Activated CD4-positive, alpha-beta T cell treated with anti-CD3 and anti-CD28 coated beads, Interleukin-2, amount 50 U/mL, for 1 hour (primary cell): ENCODE results near the gene GRK6.

ENCODE experiments used
- DNase-seq: peaks from one replicate; pipeline ENCODE4 v3.0.0-alpha.2; 2020

The GRK6 gene

GRCh38 chr5:177455036-177455660, 28.7 kb downstream of the GRK6 start:
- DNase-seq, result peak; percentile 92

GRCh38 chr5:177455661-177456590, 29.4 kb downstream of the GRK6 start:
- peak; percentile 96 for DNase-seq

DNA sequence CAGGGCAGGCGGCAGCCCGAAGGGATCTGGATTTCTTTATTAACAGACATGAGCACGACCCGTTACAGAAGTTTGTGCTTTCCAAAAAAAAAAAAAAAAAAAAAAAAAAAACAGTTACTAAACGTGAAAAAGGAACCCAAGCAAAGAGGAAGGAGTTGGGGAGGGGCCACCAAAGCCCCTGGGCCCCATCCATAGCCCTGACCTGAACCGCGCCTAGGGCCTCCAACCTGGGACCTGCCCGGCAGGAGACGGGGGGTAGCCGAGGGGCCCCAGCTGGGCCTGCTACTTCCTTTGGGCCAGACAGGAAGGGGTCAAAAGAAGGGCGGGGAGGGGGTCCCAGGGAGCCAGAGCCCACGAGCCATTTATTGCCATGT, 30.1 kb downstream of the GRK6 start:
- DNase-seq, result no peak

DNA sequence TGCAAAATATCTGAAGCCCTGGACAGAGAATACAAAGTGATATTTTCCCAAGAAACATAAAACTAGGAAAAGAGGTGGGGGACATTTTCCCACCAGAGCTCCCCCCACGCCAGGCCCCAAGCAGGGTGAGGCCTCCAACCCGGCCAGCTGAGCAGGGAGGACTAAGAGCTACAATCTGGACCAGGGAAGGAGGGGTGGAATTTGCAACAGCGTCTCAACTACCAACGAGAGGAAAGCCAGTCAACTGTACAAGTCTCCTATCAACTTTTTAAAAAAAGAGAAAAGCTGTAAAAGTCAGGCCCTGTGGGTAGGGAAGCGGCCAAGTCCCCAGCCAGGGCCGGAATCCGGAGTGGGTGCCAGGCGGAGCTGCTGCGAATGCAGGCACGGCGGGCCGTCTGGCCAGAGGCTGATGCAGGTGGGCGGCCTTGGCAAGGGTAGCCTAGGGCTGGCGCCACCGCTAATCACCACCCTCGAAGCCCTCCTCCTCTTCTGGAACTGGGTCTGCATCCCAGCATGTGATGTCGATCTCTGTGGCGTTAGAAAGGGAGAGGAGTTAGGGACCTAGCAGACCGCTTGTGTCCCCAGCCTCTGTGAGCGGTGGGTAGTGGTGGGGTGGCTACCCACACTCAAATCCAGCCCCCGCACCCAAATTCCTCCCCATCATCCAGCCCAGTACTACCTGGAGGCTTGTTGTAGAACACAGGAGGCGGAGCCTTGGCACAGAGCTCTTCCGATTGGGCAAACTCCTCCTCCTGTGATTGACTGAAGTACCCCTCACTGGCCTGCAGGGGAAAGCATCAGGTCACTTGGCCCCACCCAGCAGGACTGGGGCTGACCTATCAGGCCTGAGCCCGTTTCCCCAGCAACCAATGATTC, 30.7 kb downstream of the GRK6 start:
- DNase-seq, result peak; percentile 38

DNA sequence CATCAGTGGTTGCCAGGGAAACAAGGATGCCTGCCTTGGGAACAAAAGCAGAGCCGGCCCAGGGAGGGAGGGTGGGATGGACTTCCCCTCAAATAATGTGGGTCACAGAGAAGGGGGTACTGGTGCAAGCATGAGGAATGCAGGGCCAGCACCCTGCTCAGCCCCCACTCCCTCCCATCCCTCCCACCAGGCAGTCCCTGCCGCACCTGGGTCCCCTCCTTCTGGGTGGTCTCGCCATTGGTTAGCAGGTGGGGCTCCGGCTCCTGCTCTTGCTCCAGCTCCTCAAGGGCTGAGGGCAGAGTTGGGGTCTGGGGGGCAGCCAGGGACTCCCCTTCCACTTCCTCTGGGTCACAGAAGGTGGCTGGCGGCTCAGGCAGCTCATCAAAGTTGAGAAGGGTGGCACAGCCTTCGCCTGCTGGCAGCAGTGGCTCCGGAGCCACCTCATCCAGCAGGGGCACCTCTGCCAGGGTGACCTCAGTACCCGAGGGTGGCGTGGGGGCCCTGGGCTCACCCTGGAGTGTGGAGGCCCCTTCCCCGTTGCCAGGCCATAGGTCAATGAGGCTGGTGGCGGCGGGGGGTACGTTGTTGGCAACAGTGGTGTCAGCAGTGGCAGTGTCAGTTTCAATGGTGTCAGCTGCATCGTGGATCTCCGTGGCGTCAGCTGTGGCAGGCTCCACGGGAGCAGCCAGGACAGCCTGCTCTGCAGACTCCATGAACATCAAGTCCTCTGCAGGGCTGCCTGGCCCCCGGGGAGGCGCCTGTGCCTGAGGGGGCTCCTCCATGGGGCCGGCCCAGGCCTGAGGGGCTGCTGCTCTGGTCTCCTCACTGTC, 31.6 kb downstream of the GRK6 start:
- DNase-seq, result no peak

GRCh38 chr5:177458912-177459350, 32.5 kb downstream of the GRK6 start:
- no peak for DNase-seq

- DNase-seq, result no peak
Observed at GRCh38 chr5:177459357-177459756, 32.9 kb downstream of the GRK6 start.

- DNase-seq, result no peak
Observed at GRCh38 chr5:177459819-177460628, 33.5 kb downstream of the GRK6 start.

DNA sequence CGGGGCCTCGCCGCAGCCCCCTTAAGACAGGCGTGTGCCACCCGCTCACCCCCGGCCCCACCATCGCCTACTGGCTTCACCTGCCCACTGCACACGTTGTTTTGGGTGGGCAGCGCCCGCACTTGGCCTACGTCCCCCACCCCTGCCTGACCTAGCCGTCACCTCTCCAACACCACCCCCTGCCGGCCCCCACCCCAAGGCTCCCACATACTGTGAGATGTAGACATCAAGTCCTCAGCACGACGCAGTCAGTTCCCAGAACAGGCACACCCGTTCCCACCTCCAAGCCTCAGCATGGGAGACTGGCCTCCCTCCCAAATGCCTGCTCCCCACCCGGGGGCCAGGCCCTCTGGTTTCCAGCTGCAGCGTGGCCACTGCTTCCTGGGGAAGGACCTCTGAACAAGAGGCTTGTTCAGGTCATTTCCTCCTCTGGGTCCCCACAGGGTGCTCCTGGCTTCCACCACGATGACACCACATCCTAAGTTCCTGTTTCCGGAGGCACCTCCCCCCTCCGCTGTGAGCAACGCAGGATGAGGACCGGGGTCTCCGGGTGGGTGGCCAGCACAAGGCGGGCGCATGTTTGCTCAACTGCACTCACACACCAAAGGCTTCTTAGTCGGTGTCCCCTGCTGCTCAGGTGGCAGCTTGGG, 35.7 kb downstream of the GRK6 start:
- no peak for DNase-seq

DNA sequence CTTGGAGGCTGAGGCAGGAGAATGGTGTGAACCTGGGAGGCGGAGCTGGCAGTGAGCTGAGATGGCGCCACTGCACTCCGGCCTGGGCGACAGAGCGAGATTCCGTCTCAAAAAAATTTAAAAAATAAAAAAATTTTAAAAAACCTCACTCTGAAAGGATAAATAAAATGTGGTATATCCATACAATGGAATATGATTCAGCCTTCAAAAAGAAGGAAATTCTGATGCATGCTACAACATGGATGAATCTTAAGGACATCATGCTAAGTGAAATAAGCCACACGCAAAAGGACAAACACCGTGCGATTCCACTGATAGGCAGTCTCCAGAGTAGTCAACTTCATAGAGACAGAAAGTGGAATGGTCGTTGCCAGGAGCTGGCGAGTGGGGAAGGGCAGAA, 38.6 kb downstream of the GRK6 start:
- DNase-seq, result no peak

- no peak for DNase-seq
Observed at GRCh38 chr5:177466861-177467260, 40.4 kb downstream of the GRK6 start.

GRCh38 chr5:177467436-177467835, 41.0 kb downstream of the GRK6 start:
- DNase-seq, result no peak

- DNase-seq, result no peak
Observed at GRCh38 chr5:177468329-177468684, 41.8 kb downstream of the GRK6 start.

DNA sequence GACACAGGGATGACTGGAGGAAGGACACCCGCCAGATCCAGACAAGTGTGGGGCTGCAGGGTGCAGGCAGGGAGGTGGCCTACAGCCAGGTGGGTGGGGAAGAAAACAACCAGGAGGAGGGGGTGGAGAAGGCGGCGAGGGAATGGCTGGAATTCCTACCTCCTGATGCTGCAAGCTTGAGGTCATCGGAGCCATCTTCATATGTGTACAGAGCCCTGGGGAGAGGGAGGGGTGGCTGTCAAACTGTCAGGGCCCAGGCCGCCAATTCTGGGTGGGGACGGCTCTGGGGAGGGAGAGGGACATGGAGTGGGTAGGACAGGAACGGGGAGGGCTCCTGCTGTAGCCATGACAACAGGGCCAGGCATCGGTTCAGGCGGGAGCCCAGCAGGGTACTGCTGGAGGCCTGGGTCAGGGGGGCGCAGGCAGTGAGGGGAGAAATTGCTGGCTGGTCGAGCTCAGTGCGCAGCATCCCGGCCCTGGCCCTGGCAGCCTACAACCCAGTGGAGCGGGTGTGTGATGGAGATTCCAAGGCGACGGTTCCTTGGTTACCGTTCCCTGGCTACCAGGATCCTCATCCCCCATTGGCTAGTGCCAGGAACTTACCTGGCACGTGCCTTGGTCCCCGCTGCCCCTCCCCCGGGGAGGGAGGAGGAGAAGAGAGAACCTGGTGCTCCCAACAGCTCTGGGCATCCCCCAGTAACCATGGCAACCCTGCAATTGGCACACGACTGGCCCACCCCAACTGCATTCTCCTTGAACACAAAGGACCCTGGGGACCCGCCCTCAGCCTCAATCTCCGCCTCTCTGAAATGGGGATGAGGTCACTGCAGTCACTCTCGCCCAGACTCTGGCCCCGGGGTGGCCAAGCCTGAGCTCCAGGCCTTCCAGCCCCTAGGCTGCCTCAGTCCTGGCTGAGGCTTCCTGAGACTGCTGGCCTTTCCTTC, 42.5 kb downstream of the GRK6 start:
- no peak for DNase-seq

GRCh38 chr5:177469750-177470525, 43.5 kb downstream of the GRK6 start:
- DNase-seq, result no peak

GRCh38 chr5:177470759-177471536, 44.5 kb downstream of the GRK6 start:
- no peak for DNase-seq

DNA sequence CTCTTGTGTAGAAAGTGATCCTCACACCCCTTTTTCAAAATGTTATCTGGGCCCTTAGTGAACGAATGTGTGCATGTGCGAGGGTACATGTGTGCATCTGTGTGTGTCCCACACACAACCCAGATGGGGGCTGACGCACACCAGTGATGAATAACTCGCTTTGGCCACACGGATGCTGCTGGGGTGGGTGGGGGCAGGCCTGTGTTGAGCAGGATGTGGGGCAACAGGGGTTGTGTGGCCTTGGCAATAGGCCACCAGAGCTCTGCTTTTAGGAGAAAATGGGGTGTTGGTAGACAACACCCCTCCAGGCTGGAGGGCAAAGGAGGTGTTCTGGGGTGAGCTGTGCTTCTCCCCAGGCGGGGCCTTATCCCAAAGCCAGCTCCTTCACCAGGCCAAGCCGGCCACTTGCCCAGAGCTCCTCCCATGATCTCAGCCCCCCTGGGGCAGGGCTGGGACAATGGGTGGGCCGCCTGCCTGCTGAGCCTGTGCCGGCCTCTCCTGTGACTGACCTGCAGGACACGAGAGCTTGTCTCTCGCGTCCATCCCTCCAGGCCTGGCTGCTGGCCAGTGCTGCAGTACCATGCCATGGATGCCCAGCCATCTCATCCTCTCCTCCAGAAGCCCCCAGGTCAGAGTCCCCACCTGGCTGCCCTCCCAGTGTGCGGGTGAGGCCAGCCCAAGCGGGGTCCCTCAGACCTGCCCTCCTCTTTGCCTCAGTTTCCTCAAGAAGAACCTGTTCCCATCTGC, 45.3 kb downstream of the GRK6 start:
- no peak for DNase-seq
